Caco-2 (cell line): ENCODE measurements around the gene PDK3. TPM values are rescaled to one million over a fixed set of nuclear protein-coding genes. Genes with fewer than 3 reads are reported as not detected.

ENCODE experiments used
- BruUV-seq: library from RNA; stranded (reverse); fragments of 400-500 nt; replicated peaks from 2 replicates; lab custom pipeline; 2021; lab: Mats Ljungman, UMichigan
- CTCF ChIA-PET: fragments of 300-600 bp; sonication (Branson Sonifier 250); formaldehyde crosslinking; loops from one replicate; lab custom pipeline; 2022; ENCODE audit warnings: antibody characterized with exemption; lab: Charles Lee
- POLR2A ChIA-PET: fragments of 300-600 bp; sonication (Branson Sonifier 250); formaldehyde crosslinking; loops from one replicate; lab custom pipeline; 2022; ENCODE audit warnings: antibody characterized with exemption; lab: Charles Lee
- DNase-seq, 2 experiments: peaks; one replicate each; pipeline versions ENCODE4 v3.0.0 to v3.0.0-alpha.2; 2020 to 2022
- H3K27me3 ChIP-seq: replicated peaks from 2 replicates; pipeline ENCODE4 v1.6.0; 2011; ENCODE audit warnings: low read length; ENCODE audit not compliant: control insufficient read depth, insufficient read depth
- H3K36me3 ChIP-seq: 2 replicates; pipeline ENCODE4 v1.5.1; 2011; ENCODE audit warnings: low read length; ENCODE audit not compliant: control insufficient read depth, insufficient read depth
- H3K4me1 ChIP-seq: fragments of 250-450 bp; sonication (Bioruptor Pico); 2 replicates; pipeline ENCODE4 v1.5.1; 2020; ENCODE audit warnings: mild to moderate bottlenecking
- H3K4me3 ChIP-seq: 2 replicates; pipeline ENCODE4 v1.5.1; 2011; ENCODE audit warnings: low read depth, mild to moderate bottlenecking, control low read depth, low read length
- H3K9me3 ChIP-seq: fragments of 250-450 bp; sonication (Bioruptor Pico); 2 replicates; pipeline ENCODE4 v1.5.1; 2020; ENCODE audit warnings: mild to moderate bottlenecking, moderate library complexity
- H3K27ac Mint-ChIP-seq: one replicate; pipeline ENCODE4 v1.8.0; 2022; ENCODE audit warnings: mixed read lengths; ENCODE audit not compliant: unreplicated experiment
- H3K27me3 Mint-ChIP-seq: one replicate; pipeline ENCODE4 v1.8.0; 2022; ENCODE audit warnings: mixed read lengths; ENCODE audit not compliant: insufficient read depth, unreplicated experiment
- H3K36me3 Mint-ChIP-seq: one replicate; pipeline ENCODE4 v1.8.0; 2022; ENCODE audit warnings: mild to moderate bottlenecking, mixed read lengths; ENCODE audit not compliant: insufficient read depth, unreplicated experiment
- H3K4me1 Mint-ChIP-seq: one replicate; pipeline ENCODE4 v1.8.0; 2022; ENCODE audit warnings: low read depth, mixed read lengths; ENCODE audit not compliant: unreplicated experiment
- H3K4me3 Mint-ChIP-seq: one replicate; pipeline ENCODE4 v1.8.0; 2022; ENCODE audit warnings: mild to moderate bottlenecking, moderate library complexity, mixed read lengths; ENCODE audit not compliant: unreplicated experiment
- H3K9me3 Mint-ChIP-seq: one replicate; pipeline ENCODE4 v1.8.0; 2022; ENCODE audit warnings: mixed read lengths; ENCODE audit not compliant: unreplicated experiment
- CTCF ChIP-seq, 2 experiments: fragments of 200-600 bp in 1 of 2; IDR thresholded peaks; 1 replicate in 1 of 2; 2 replicates in 1 of 2; pipeline versions ENCODE4 v1.5.1 to v1.8.0; 2011 to 2022; ENCODE audit warnings: antibody characterized with exemption in 1 of 2, control low read depth in 1 of 2, inconsistent platforms in 1 of 2, low read depth in 1 of 2, low read length in 1 of 2, mild to moderate bottlenecking in 1 of 2, moderate library complexity in 1 of 2; ENCODE audit not compliant: insufficient read depth in 1 of 2, severe bottlenecking in 1 of 2, unreplicated experiment in 1 of 2
- intact Hi-C: fragments of 100-400 bp; cut with micrococcal nuclease; formaldehyde crosslinking; loops from one replicate; pipeline ENCODE4 v1.10.0; 2022; ENCODE audit not compliant: unreplicated experiment
- total RNA-seq: library from RNA; stranded (reverse); gene quantifications from 2 replicates; pipeline ENCODE4 v1.2.3, GENCODE V29; 2022

Gene PDK3
- total RNA-seq, 1 experiment from 2014 or later = 4.9 TPM

GRCh38 chrX:24424948-24425347 is 40.1 kb upstream of the PDK3 start:
- Mint-ChIP-seq H3K27ac (no peak overlapping the region), H3K27me3 (no peaks in the 10 kb centered on the region), H3K4me1 (no peaks in the 10 kb centered on the region), H3K9me3 (no peaks in the 10 kb centered on the region), H3K4me3 (no peak overlapping the region), H3K36me3 (no peaks in the 10 kb centered on the region)
- H3K27me3 ChIP-seq = no peaks in the 10 kb centered on the region
- CTCF ChIA-PET = no interaction called here
- BruUV-seq = no TSS peak
- POLR2A ChIA-PET = no interaction called here
- intact Hi-C loops = no loop called here
- H3K9me3 ChIP-seq = no peaks in the 10 kb centered on the region
- TF ChIP-seq CTCF (IDR thresholded peaks at IDR 0.05; ENCODE audit: insufficient read depth in 1 of 2, low read depth in 1 of 2, low read length in 1 of 2, severe bottlenecking in 1 of 2, unreplicated experiment in 1 of 2) = no peak
- DNase-seq = no peak
- no peak overlapping the region for H3K4me3 ChIP-seq
- no peaks in the 10 kb centered on the region for H3K4me1 ChIP-seq
- H3K36me3 ChIP-seq = no peaks in the 10 kb centered on the region

- H3K27me3 ChIP-seq = no peaks in the 10 kb centered on the region
- Mint-ChIP-seq H3K36me3 (no peaks in the 10 kb centered on the region), H3K4me1 (no peaks in the 10 kb centered on the region), H3K27ac (no peak overlapping the region), H3K27me3 (no peaks in the 10 kb centered on the region), H3K9me3 (no peaks in the 10 kb centered on the region), H3K4me3 (no peak overlapping the region)
- H3K4me1 ChIP-seq = no peaks in the 10 kb centered on the region
- H3K36me3 ChIP-seq = no peaks in the 10 kb centered on the region
- BruUV-seq = no TSS peak
- DNase-seq = no peak
- H3K9me3 ChIP-seq = no peaks in the 10 kb centered on the region
- intact Hi-C loops = no loop called here
- H3K4me3 ChIP-seq = no peak overlapping the region
- no peak for TF ChIP-seq CTCF (IDR thresholded peaks at IDR 0.05; ENCODE audit: insufficient read depth in 1 of 2, low read depth in 1 of 2, low read length in 1 of 2, severe bottlenecking in 1 of 2, unreplicated experiment in 1 of 2)
- POLR2A ChIA-PET = no interaction called here
- CTCF ChIA-PET = no interaction called here
Measured at GRCh38 chrX:24425806-24426205, 39.3 kb upstream of the PDK3 start.

GRCh38 chrX:24426340-24426913 is 38.7 kb upstream of the PDK3 start:
- Mint-ChIP-seq H3K9me3 (no peaks in the 10 kb centered on the region), H3K4me3 (no peak overlapping the region), H3K36me3 (no peaks in the 10 kb centered on the region), H3K4me1 (no peaks in the 10 kb centered on the region), H3K27me3 (no peaks in the 10 kb centered on the region), H3K27ac (no peak overlapping the region)
- intact Hi-C loops = no loop called here
- no peak for TF ChIP-seq CTCF (IDR thresholded peaks at IDR 0.05; ENCODE audit: insufficient read depth in 1 of 2, low read depth in 1 of 2, low read length in 1 of 2, severe bottlenecking in 1 of 2, unreplicated experiment in 1 of 2)
- H3K36me3 ChIP-seq = no peaks in the 10 kb centered on the region
- DNase-seq = no peak
- ChIA-PET POLR2A (no interaction called here), CTCF (no interaction called here)
- H3K9me3 ChIP-seq = no peaks in the 10 kb centered on the region
- BruUV-seq = no TSS peak
- H3K4me1 ChIP-seq = no peaks in the 10 kb centered on the region
- no peaks in the 10 kb centered on the region for H3K27me3 ChIP-seq
- H3K4me3 ChIP-seq = no peak overlapping the region
